Fibroblast of peridontal ligament (primary cell): ENCODE measurements around the gene FBN2.
"Not testable (repeated sequence)": the region's sequence is repeated elsewhere in the genome, so short reads cannot be mapped to it uniquely, and the experiment has no call there.

Source experiments
- DNase-seq: peaks from one replicate; pipeline ENCODE4 v3.0.0-alpha.2; 2010; ENCODE audit errors: extremely low read depth

FBN2 gene

DNA sequence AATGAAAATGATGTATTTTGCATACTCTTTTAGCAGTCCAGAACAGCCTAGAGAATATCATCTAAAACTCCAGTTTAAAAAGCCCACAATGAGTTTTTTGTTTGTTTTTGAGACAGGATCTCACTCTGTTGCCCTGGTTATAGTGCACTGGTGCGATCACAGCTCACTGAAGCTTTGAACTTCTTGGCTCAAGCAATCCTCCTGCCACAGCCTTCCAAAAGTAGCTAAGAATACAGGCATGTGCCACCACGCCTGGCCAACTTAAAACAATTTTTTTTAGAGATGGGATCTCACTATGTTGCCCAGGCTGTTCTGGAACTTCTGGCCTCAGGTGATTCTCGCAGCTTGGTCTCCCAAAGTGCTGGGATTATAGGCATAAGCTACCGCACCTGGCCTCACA lies 175.7 kb downstream of the FBN2 start:
- DNase-seq: no peak

DNA sequence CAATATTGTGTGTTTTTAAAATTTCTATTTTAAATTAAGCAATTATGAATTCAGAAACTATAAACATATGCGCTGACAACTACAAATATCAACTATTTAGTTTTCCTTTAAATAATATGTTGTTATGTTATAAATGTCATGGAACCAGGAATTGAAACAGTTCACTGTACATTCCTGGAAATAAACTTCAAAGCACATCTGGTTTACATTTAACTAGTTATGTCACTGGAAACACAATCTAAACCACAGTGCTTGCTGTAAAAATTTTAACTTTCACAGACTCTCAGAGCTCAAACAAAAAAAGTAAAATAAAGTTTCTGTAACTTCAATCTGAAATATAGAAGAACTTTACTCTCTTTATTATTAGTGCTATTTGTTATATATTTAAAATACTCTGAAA lies 179.2 kb downstream of the FBN2 start:
- DNase-seq: peak; percentile 84

DNA sequence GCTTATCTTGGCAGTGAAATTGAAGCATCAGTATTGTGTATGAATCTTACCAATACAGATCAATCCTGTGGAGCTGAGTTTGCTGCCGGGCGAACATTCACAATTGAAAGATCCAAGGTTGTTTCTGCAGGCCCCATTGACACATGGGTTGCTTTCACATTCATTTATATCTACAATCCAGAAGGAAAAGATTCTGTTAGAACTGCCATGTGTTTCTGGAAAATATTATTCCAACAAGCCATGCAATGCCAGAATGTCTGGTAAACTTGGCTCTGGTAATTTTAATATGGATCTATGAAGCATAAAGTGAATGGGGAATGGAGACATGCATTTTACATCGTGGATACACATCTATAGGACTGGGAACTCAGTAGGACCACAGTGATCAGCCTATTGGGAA lies 180.8 kb downstream of the FBN2 start:
- no peak for DNase-seq

DNA sequence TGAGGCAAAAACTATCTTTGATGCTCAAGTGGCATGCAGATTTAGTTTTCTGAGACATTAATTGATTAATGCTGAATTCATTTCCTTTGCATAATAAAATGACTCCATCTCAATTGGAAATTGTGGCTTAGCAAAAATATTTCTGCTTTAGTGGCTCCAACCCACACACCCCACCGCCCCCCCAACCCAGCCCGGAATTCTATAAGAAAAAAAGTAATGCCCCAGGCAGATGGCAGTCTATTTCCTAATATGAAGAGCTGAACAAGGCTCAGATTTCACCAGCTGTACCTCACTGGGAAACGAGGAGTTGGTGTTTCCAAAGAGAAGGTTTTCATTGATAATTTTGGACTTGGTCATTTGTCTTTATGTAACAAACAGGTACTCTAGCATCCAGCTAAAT lies 182.1 kb downstream of the FBN2 start:
- no peak for DNase-seq

DNA sequence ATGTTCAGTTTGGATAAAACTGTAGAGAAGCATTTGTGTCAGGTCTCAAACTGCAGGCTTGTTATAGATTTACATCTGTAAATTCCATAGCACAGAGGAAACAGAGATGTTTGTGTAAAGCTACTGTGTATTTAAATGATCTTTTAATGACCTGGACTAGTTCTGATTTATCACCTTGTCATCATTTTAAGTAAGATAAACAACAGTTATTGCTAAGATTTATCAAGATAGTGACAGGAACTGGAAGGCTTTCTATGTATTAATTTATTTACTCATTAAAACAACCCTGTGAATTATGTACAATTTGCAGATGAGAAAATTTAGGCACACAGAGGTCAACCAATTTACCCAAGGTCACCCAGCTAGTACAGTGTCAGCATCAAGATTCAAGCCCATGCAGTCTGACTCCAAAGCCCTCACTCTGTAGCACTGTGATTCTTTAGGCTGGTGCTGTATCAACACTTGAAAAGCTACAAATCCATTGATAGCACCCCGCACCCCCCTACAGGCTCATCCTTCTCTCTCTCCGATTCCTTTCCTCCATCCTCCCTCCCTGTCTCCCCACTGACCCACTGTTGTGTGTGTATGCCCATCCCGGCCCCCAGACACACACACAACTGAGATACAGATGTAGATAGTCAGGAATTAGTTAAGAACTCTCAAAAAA lies 184.5 kb downstream of the FBN2 start:
- DNase-seq: no peak

DNA sequence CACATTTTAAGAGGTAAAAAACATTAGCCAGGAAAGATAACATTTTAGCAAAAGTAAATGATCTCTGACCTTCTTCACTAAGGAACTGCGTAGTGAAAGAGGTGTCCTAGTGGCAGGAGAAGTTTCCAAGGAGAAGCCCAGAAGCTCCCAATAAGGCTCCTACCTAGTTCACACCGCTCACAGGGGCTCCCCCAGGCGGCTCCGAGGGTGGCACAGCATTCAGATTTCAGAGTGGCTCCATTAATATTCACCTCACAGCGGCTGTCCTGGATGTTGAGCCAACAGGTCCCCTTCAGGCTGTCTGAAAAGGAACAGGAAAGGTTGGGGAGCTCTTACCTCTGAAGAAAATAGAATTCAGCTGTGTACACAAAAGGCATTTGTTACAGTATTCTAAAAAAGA lies 187.3 kb downstream of the FBN2 start:
- no peak for DNase-seq

DNA sequence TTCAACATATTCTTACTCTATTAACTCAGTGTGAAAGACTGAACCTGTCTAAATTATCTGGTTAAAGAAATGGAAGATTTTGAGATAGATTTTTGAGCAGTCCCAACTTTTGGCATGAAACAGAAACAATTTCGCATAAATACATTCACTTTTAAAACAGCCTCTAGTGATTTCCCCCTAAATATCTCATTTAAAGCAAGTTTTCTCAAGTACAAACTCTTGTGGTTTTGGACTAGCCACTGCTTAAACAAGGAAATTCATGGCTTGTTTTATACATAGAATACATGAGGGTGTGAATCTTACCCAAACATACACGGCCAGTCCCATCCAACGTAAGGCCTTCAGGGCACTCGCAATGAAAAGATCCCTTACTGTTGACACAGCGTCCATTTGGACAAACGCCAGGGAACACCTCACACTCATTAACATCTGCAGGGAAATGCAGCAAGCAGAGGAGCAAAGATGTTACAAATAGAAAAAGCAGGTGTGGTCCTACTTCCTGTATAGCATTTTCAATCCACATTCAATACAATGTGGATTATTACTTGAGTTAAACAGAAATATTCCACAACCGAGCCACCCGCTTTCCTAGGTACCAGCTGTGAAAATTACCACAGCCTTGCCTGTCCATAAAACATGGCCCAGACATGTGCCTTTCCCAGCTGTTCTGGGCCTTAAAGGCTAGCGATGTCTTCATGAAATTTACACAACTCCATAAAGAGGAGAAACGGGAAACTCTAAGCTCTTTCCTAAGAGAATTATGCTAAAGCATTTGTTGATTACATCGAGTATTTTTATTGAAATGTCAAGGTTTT lies 188.8 kb downstream of the FBN2 start:
- DNase-seq: no peak

DNA sequence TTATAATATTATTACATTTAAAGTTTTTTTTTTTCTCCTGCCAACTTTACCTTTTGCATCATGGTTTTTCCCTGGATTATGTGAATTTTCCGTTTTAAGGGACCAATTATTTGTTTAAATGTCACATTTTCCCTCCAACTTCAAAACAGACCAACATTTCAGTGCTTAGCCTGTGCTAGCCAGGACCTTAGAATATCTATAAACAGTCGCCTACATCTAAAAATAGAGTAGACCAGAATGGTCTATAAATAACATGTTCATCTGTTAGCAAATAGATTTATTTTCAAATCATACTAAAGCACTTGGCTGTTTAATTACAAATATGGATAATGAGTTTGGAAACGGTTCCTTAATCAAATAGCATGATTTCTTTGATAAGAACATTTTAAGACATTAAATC lies 192.0 kb downstream of the FBN2 start:
- no peak for DNase-seq

DNA sequence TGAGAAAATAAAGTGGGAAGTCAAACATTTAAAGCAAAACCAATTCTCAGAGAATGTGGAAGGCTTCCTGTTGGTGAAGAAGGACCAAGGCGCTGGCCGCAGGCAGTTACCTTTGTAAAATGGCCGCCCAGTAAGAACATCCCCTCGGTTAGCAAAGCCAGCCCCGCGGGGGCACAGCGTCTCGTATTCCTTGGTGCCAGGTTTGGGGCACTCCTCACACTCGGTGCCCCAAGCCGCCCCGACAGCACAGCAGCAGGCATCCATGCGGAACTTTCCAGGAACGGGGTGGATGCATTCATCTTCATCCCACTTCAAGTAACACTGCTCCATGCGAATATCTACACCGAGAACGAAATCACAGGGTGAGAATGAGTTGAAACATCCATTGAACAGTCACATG lies 192.8 kb downstream of the FBN2 start:
- no peak for DNase-seq

DNA sequence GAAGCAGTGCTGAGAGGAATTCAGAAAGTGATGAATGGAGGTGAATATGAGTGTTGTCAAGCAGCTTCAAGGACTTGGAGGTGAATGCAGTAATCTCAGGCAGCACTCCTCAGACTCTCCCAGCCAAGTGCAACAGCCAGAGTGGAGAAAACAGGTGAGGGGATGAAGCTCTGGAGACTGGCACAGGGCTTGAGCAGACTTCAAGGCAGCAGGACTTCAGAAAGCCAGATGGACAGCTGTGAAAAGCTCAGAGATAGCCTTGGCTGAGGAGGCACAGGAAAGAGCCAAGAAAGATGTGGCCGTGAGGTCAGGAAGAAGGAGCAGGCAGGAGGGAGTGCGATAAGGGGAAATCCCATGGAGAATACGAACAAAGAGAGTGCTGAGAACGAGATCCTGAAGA lies 194.9 kb downstream of the FBN2 start:
- DNase-seq: no peak

DNA sequence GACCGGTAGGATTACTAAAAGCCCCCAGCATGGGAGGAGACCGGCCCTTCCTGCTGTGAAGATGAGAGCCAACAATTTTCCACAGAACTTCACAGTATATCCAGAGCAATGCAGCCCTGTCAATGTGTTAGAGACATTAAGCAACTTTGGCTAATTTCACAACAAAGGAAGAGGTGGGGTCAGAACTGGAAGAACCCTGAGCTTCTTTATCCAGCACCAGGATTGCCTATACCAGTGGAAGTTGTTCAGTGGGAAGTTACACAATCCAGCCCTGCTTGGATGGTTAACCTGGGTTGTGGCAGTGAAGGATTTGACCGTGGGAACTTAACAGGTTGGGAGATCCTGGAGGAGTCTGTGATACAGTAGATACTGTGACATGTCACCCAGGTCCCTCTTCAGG lies 197.0 kb downstream of the FBN2 start:
- no peak for DNase-seq

DNA sequence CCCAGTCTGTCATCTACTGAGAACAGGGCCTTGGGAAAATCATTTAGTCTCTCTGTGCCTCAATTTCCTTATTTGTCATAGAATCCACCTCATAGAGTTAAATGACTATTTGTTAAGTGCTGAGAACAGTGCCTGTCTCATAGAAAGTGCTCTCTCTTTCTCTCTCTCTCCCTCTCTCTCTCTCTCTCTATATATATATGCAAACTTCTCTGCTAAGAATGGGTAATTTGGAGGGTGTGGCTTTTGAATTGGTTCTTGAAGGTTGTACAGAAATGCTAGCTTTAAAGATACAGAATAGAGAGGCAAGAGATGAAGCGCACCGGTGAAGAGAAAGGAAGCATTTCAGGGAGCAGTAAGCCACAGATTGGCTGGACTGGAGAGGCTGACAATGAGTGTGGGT lies 197.4 kb downstream of the FBN2 start:
- DNase-seq: no peak

DNA sequence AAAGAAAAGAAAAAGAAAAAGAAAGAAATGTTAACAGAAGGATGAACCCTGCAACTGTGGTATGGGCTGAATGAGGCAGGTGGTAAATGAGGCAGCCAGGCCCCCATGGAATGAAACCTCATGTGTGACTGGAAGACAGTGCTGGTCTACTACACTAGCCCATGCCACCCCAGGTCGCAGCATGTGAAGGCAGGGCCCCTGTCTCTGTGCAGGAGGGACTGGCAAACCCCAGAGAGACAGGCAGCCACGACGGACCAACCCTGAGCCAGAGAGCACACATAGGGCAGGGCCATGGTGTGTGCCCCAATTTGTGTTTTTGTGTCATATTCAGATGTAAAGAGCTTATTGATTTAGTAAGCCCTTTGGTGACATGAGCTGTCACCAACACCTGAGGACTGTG lies 198.5 kb downstream of the FBN2 start:
- DNase-seq: no peak

DNA sequence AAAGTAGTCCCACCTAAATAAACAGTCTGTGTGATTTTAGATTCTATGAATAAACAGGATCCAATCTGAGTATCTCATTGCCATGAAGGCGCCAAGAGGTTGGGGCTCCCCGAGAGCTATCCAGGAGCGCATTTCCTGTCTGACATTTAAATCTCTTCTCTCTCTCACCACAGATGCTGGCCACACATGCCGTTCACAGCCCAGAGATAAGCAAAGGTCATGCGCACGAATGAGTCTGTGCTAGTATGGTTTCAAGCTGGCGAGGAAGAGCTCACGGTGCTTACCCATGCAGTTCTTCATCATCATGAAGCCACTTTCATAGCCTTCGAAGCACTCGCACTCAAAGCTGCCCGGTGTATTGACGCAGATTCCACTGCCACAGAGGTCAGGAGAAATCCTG lies 199.4 kb downstream of the FBN2 start:
- DNase-seq: no peak

DNA sequence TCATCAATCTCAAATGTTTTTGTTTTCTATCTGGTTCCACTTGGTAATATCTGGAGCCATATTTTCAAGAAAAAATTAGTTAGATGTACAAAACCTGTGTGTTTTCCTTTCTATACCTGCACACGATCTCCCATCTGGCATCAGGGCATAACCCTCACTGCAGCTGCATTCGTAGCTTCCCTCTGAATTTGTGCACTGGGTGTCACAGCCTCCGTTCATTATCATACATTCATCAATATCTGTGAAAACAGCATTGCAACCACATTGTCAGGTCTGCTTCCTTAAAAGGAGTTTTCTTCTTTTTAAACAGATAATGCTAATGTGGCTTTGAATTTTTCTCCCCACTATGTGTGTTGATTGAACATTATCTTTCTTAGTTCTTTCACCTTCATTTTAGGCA lies 202.7 kb downstream of the FBN2 start:
- DNase-seq: no peak

DNA sequence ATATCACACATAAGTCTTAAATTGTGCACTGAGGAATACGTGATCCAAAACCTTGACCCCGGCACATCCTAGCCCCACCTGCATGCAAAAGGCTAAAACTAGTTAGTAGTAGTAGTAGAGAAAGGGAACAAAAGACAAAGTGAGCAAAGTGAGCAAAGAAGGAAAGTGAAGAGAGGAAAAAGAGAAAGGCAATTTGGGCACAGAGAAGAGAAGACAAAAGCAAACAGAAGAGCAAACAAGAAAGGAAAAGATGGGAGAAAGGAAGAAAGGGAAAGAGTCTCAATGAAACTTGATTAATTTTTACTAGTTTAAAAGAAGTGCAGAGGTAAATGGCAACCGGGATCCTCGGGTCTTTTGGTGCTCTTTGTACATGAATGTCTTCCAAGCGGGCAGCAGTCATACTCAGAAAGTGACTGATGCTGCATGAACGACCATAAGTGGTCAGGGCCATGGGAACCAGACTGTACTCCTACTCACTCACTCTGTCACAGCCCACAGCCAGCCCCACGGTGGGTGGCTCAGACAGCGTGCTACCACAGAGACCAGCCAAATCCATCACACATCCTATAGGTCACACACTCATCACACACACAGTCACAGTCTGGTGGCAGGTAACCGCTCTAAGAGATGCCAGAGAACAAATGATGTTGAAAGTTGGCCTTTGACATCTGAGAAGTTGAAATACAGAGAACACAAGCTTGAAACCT lies 203.9 kb downstream of the FBN2 start:
- DNase-seq: no peak

DNA sequence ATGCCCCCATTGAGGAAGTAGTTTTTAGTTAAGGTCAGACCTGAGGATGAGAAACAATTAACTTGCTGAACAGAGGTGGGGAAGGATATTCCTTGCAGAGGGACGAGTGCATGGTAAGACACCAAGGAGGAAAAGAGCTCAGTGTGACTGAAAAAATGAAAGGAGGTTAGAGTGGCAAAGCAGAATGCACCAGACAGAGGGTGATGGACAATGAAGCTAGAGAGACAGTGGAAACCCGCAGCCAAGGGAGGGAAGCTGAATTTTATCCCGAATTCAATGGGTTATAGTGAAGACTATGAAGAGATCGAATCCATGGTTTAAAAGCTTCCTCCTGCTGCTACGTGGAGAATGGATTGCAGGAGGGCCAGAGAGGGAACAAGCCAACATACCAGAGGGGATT lies 206.8 kb downstream of the FBN2 start:
- DNase-seq: no peak

DNA sequence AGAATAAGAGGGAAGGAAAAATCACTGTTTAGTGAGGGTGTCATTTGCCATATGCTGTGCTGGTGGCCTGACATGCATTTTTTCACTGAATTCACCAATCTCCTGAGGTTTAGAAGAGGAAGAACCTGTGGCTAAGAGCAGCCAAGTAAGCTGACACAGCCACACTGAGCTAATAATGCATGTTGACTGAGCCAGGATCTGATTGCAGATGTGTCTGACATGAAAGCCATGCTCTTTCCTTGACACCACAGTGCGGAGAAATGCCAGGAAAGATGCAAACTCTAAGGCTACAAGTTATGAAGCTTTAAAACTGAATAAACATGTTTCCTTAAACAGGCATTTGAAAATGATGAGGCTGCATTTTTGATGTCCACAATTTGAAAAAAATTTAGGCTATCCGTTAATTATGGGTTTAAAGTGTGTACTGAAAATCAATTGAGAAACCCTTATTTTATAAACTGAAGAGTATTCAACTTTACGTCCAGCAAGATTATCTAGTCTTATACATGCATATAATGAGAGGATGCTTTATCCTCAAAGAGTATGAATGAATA lies 208.6 kb downstream of the FBN2 start:
- no peak for DNase-seq

DNA sequence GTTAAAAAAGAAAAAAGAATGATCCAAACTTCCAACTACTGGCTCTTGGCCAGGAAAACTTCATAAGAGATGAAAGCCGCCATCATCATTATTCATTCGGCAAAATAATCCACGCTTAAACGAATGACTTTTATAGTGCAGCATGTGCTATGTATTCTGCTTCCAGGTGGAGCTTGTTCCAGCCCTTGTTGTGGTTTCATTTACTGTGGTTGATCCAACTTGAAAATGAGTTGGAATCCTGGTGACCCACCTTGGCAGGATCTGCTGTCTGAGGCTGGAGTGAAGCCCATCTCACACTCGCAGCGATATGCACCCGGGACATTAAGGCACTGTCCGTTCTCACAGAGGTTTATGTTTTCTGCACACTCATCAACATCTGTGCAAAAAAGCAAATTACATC lies 209.6 kb downstream of the FBN2 start:
- DNase-seq: no peak

DNA sequence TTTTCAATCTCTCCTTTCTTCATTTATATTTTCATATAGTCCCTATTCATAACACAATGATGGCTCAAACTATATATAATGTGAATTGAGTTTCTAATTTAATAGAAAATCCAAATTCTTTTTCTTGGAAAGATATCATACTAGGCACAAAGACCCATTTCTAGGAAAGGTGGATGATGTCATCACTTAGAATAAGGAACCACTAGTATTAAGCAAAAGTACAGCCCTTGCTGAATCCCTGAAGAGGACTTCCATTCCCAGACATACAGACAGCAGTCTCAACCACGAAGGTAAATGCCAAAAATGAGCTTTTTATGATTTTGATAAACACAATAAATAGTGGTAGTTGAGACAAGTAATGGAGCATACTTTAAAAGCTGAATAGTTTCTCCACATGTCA lies 210.0 kb downstream of the FBN2 start:
- no peak for DNase-seq

DNA sequence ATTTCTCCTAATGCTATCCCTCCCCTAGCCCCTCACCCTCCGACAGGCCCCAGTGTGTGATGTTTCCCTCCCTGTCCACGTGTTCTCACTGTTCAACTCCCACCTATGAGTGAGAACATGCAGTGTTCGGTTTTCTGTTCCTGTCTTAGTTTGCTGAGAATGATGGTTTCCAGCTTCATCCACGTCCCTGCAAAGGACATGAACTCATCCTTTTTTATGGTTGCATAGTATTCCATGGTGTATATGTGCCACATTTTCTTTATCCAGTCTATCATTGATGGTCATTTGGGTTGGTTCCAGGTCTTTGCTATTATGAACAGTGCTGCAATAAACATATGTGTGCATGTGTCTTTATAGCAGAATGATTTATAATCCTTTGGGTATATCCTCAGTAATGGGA lies 216.6 kb downstream of the FBN2 start:
- not testable (repeated sequence) for DNase-seq

DNA sequence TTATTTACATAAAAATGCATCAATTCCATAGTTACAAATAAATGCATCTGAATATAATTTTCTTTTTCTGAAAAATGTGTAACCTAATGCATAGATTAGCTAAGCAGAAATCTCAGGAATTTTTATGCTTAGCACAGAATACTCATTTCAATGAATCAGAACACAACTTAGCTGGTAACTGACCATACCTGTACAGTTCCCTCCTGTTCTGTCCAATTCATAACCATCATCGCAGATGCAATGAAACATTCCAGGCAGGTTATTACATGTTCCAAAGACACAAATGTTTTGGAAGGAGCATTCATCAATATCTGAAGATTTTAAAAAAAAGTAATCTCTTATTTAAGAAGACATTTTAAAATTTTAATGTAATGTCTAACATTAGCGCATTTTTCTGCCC lies 219.4 kb downstream of the FBN2 start:
- no peak for DNase-seq

DNA sequence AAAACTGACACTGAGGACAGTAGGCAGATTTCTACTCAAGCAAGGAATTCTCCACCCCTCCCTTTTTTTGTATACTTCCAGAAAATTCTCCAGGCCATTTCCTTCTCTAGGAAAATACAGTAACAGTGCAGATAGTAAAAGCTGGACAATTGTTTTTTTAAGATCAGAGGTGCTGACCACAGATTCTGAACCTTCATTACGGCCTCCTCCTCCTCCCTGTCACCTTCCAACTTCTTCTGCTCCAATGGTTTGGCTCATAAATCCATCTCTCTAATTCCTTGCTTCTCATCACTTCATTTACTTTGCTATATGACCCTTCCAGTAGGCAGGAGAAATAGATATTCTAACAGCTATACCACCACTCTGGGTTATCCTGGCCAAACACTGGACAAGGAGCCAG lies 220.6 kb downstream of the FBN2 start:
- DNase-seq: no peak
